ENCODE measurements around the gene B3GAT1.

Gene B3GAT1

GRCh38 chr11:134372536-134372935, 39.5 kb downstream of the B3GAT1 start:
- no peaks in the 10 kb centered on the region for H3K4me1 ChIP-seq (ENCODE audit: control insufficient read depth in 1 of 2, insufficient read depth in 1 of 2, low read depth in 1 of 2, low read length in 1 of 2)

GRCh38 chr11:134371436-134372185, 40.4 kb downstream of the B3GAT1 start:
- Histone ChIP-seq H3K27me3 (no peaks in the 10 kb centered on the region), H3K4me1 (ENCODE audit: control insufficient read depth in 1 of 2, insufficient read depth in 1 of 2, low read depth in 1 of 2, low read length in 1 of 2) (no peaks in the 10 kb centered on the region), H3K27ac (no peak overlapping the region), H3K4me3 (ENCODE audit: low read depth in 1 of 2, low read length in 1 of 2) (no peak overlapping the region), H3K9me3 (no peaks in the 10 kb centered on the region), H3K36me3 (no peaks in the 10 kb centered on the region)
- no peak for TF ChIP-seq CTCF (IDR thresholded peaks at IDR 0.05)

More at GRCh38 chr11:134372536-134372935, 39.5 kb downstream of the B3GAT1 start:
- no peak overlapping the region for H3K27ac ChIP-seq
- H3K9me3 ChIP-seq, result no peaks in the 10 kb centered on the region
- no peak overlapping the region for H3K4me3 ChIP-seq (ENCODE audit: low read depth in 1 of 2, low read length in 1 of 2)
- H3K36me3 ChIP-seq, result no peaks in the 10 kb centered on the region
- TF ChIP-seq CTCF (IDR thresholded peaks at IDR 0.05), result no peak
- H3K27me3 ChIP-seq, result no peaks in the 10 kb centered on the region

- no peak for TF ChIP-seq CTCF (IDR thresholded peaks at IDR 0.05)
- Histone ChIP-seq H3K4me3 (ENCODE audit: low read depth in 1 of 2, low read length in 1 of 2) (no peak overlapping the region), H3K4me1 (ENCODE audit: control insufficient read depth in 1 of 2, insufficient read depth in 1 of 2, low read depth in 1 of 2, low read length in 1 of 2) (no peaks in the 10 kb centered on the region), H3K9me3 (no peaks in the 10 kb centered on the region), H3K27me3 (no peaks in the 10 kb centered on the region), H3K27ac (no peak overlapping the region), H3K36me3 (no peaks in the 10 kb centered on the region)
These were observed 41.3 kb downstream of the B3GAT1 start for GRCh38 chr11:134370526-134371435.

GRCh38 chr11:134369656-134370525, 42.2 kb downstream of the B3GAT1 start:
- Histone ChIP-seq H3K9me3 (no peaks in the 10 kb centered on the region), H3K4me1 (ENCODE audit: control insufficient read depth in 1 of 2, insufficient read depth in 1 of 2, low read depth in 1 of 2, low read length in 1 of 2) (no peaks in the 10 kb centered on the region), H3K4me3 (ENCODE audit: low read depth in 1 of 2, low read length in 1 of 2) (no peak overlapping the region), H3K27me3 (no peaks in the 10 kb centered on the region), H3K27ac (no peak overlapping the region), H3K36me3 (no peaks in the 10 kb centered on the region)
- TF ChIP-seq CTCF (IDR thresholded peaks at IDR 0.05), result no peak

- no peak overlapping the region for H3K27ac ChIP-seq
- no peaks in the 10 kb centered on the region for H3K4me1 ChIP-seq (ENCODE audit: control insufficient read depth in 1 of 2, insufficient read depth in 1 of 2, low read depth in 1 of 2, low read length in 1 of 2)
- TF ChIP-seq CTCF (IDR thresholded peaks at IDR 0.05), result no peak
- no peaks in the 10 kb centered on the region for H3K36me3 ChIP-seq
- H3K27me3 ChIP-seq, result no peaks in the 10 kb centered on the region
- H3K4me3 ChIP-seq (ENCODE audit: low read depth in 1 of 2, low read length in 1 of 2), result no peak overlapping the region
- H3K9me3 ChIP-seq, result no peaks in the 10 kb centered on the region
These were observed 44.3 kb downstream of the B3GAT1 start for GRCh38 chr11:134367781-134368180.
